Erythroblast (primary cell): ENCODE results near the gene RGMB.

Experiments
- GATA1 ChIP-seq: IDR thresholded peaks from 2 replicates; pipeline ENCODE4 v1.6.1; 2011; ENCODE audit warnings: low read depth, mild to moderate bottlenecking, control low read depth, low read length, moderate library complexity
- POLR2A ChIP-seq: IDR thresholded peaks from 2 replicates; pipeline ENCODE4 v1.6.1; 2011; ENCODE audit warnings: mild to moderate bottlenecking, low read length

DNA sequence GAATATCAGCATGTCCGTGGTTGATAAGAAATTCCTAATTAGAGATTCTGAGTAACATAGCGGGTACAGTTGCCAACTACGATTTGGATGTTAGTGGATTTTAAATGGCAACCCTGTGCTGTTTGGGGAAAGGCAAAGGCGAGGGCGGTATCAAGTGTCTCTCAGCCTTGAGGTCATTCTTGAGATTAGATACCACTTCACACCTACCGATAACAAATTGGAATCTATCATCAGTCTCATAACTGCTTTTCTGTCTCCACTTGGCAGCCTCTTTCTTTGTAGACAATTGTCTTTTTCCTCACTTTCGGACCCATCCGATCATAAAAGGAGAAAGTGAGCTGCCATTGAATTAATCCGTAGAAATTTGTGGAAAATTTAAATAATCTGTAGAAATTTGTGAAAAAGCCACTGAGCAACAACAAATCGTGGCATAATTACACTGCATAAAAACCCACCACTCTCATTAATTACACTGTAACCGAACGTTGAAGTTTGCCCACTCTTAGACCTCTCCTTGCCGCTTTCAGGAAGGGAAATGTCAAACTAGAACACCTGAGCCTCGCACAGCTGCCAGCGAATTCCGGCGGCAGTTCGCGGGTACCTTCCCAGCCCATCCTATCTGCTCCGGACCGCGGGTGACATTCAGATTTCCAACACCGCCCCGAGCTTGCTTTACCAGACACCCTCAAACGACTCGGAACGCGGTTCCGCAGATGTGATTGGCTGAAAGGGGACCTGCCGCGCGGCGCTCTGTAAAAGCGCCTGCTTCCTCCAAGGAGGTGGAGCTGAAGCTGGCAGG, 849 bp upstream of the RGMB start:
- TF ChIP-seq POLR2A (no peak), GATA1 (no peak)
